ENCODE data around the gene ADGRV1.

The ADGRV1 gene

GRCh38 chr5:91118354-91118753 is 559.8 kb downstream of the ADGRV1 start:
- no peaks in the 10 kb centered on the region for H3K9me3 Mint-ChIP-seq
- H3K27me3 Mint-ChIP-seq = no peaks in the 10 kb centered on the region
- H3K4me3 Mint-ChIP-seq = no peak overlapping the region
- no peak overlapping the region for H3K27ac Mint-ChIP-seq
- DNase-seq (no peak), ATAC-seq (no peak)
- H3K4me1 Mint-ChIP-seq = peaks cover 6% of the 10 kb centered on the region

DNA sequence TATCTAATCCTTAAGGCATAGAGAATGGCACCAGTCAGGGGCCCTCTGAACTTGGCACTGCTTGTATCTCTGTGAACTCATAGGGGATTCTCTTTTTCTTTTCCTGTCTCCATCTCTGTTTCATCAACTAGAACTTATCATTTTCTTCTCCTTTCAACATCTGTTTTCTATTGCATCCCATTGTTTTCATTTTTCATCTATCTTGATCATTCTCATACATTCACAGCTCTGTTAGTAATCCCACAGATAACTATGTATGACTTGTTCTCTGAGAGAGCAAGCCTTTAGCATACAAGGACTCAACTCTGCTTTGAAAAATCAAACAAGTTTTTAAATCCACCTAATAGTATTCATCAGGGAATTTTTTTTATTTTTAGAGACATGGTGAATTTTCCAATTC is 560.2 kb downstream of the ADGRV1 start:
- DNase-seq (no peak), ATAC-seq (no peak)
- Mint-ChIP-seq H3K4me1 (peaks cover 6% of the 10 kb centered on the region), H3K27ac (no peak overlapping the region), H3K9me3 (no peaks in the 10 kb centered on the region), H3K4me3 (no peak overlapping the region), H3K27me3 (no peaks in the 10 kb centered on the region)

- DNase-seq = no peak
- no peak overlapping the region for H3K4me3 Mint-ChIP-seq
Observed at GRCh38 chr5:91119217-91119616, 560.6 kb downstream of the ADGRV1 start.

DNA sequence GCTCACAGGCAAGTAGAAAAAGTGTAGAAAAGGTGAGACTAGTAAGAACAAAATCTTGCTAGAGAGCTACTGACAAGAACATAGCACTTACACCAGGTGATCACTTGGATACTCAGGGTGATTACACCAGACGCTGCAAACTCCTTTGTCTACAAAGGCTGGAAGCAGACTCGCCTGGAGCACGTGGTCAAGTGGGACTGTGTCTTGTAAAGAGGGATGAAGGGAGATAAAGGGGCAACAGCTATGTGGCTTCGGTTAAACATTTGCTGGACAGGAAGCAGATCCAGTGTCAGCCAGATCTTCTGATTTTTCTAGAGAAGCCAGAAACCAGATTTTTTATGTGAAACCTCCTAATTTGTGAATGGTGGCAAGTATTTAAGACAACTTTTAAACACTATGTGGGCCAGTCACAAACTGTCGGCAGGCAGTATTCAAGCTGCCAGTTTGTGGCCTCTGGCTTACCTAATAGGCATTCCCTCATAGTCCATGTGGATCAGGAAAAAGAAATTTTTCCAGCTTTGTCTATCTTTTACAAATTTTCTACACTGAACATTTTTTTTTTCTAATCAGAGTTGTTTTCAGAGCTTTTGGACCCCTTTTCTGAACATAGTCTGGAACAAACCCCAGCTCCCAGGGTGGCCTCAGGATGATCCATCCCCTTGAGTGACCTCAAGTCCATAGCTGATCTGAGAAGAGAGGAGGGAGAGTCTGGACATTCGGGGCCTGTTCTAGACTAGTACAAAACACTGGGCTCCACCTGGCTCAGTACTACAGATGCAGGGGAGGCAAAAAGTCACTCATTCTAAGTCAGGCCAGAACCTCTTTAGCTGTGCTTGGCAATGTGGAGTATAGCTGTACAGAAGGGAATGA is 561.6 kb downstream of the ADGRV1 start:
- H3K4me1 Mint-ChIP-seq = no peaks in the 10 kb centered on the region
- no peak for DNase-seq
- no peak for ATAC-seq
- H3K9me3 Mint-ChIP-seq = no peaks in the 10 kb centered on the region
- H3K27ac Mint-ChIP-seq = no peak overlapping the region
- no peak overlapping the region for H3K4me3 Mint-ChIP-seq
- H3K27me3 Mint-ChIP-seq = no peaks in the 10 kb centered on the region

More at GRCh38 chr5:91119217-91119616, 560.6 kb downstream of the ADGRV1 start:
- no peak overlapping the region for H3K27ac Mint-ChIP-seq
- H3K9me3 Mint-ChIP-seq = no peaks in the 10 kb centered on the region
- H3K4me1 Mint-ChIP-seq = peaks cover 6% of the 10 kb centered on the region
- H3K27me3 Mint-ChIP-seq = no peaks in the 10 kb centered on the region
- ATAC-seq = no peak

- no peak for ATAC-seq
- no peaks in the 10 kb centered on the region for H3K9me3 Mint-ChIP-seq
- H3K4me3 Mint-ChIP-seq = no peak overlapping the region
Observed at GRCh38 chr5:91121347-91121993, 562.9 kb downstream of the ADGRV1 start.

DNA sequence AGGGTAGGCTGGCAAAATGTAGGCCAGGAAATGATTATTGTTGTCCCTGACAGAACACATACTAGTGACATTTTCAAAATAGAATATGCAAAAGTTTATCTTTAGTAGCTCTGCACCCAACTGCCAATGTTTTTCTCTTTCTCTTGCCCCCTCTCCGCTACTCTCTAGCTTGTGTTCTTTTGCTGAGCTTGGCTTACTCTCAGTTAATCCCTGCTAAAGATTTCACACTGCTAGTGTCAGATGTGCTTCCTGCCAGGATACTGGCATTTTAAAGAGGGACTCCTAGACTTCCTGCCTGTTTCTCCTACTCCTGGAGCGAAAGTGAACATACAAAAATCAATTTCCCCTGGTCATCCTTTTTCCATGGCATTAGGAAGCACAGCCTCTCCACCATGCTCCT is 564.1 kb downstream of the ADGRV1 start:
- H3K4me1 Mint-ChIP-seq = no peaks in the 10 kb centered on the region
- H3K4me3 Mint-ChIP-seq = no peak overlapping the region
- no peaks in the 10 kb centered on the region for H3K27me3 Mint-ChIP-seq
- H3K9me3 Mint-ChIP-seq = no peaks in the 10 kb centered on the region
- no peak overlapping the region for H3K27ac Mint-ChIP-seq
- ATAC-seq (no peak), DNase-seq (no peak)

More at GRCh38 chr5:91121347-91121993, 562.9 kb downstream of the ADGRV1 start:
- DNase-seq = no peak
- Mint-ChIP-seq H3K27me3 (no peaks in the 10 kb centered on the region), H3K4me1 (no peaks in the 10 kb centered on the region), H3K27ac (no peak overlapping the region)

DNA sequence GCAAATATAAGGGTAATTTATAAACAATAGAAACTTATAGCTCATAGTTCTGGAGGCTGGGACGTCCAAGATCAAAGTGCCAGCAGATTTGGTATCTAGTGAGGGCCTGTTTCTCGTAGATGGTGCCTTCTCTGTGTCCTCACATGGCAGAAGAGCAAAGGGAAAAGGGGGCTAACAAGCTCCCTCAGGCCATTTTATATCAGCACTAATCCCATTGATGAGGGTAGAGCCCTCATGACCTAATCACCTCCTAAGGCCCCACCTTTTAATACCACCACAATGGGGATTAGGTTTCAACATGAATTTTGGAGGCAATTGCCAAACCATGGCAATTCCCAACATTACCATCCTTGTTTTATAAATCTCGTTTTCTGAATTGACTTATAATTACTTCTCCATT is 564.7 kb downstream of the ADGRV1 start:
- no peaks in the 10 kb centered on the region for H3K4me1 Mint-ChIP-seq
- H3K27me3 Mint-ChIP-seq = no peaks in the 10 kb centered on the region
- no peak overlapping the region for H3K4me3 Mint-ChIP-seq
- ATAC-seq (no peak), DNase-seq (no peak)
- H3K9me3 Mint-ChIP-seq = no peaks in the 10 kb centered on the region
- H3K27ac Mint-ChIP-seq = no peak overlapping the region

GRCh38 chr5:91123901-91124300 is 565.3 kb downstream of the ADGRV1 start:
- H3K4me3 Mint-ChIP-seq = no peak overlapping the region
- no peaks in the 10 kb centered on the region for H3K27me3 Mint-ChIP-seq
- no peaks in the 10 kb centered on the region for H3K4me1 Mint-ChIP-seq
- no peaks in the 10 kb centered on the region for H3K9me3 Mint-ChIP-seq
- no peak overlapping the region for H3K27ac Mint-ChIP-seq
- no peak for ATAC-seq
- no peak for DNase-seq

GRCh38 chr5:91125916-91126315 is 567.3 kb downstream of the ADGRV1 start:
- no peaks in the 10 kb centered on the region for H3K9me3 Mint-ChIP-seq
- DNase-seq = no peak

GRCh38 chr5:91126448-91126847 is 567.9 kb downstream of the ADGRV1 start:
- Mint-ChIP-seq H3K27me3 (peaks cover 9% of the 10 kb centered on the region), H3K4me1 (no peaks in the 10 kb centered on the region), H3K27ac (no peak overlapping the region), H3K4me3 (no peak overlapping the region), H3K9me3 (no peaks in the 10 kb centered on the region)
- DNase-seq = no peak
- no peak for ATAC-seq

More at GRCh38 chr5:91125916-91126315, 567.3 kb downstream of the ADGRV1 start:
- no peak overlapping the region for H3K4me3 Mint-ChIP-seq
- no peak for ATAC-seq
- peaks cover 3% of the 10 kb centered on the region for H3K27me3 Mint-ChIP-seq
- no peak overlapping the region for H3K27ac Mint-ChIP-seq
- H3K4me1 Mint-ChIP-seq = no peaks in the 10 kb centered on the region

DNA sequence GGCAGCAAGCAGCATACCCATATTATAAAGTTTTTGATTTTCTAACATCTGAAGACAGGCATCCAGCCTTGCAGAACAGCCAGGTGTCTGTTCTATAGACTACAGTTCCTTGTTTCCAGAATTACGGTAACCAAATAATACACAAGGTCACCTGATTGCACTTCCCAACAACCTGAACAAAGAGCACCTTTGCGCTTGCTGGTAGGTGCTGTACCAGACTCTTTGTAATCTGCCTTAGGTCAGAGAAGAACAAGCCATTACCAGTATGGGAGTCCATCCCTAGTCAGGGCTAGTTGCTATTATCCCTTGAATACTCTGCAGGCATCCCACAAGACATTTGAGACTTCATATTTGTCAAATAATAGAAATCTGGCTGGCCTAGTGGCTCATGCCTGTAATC is 568.3 kb downstream of the ADGRV1 start:
- no peak overlapping the region for H3K27ac Mint-ChIP-seq
- peaks cover 13% of the 10 kb centered on the region for H3K27me3 Mint-ChIP-seq
- no peak for ATAC-seq
- H3K9me3 Mint-ChIP-seq = no peaks in the 10 kb centered on the region
- no peaks in the 10 kb centered on the region for H3K4me1 Mint-ChIP-seq
- H3K4me3 Mint-ChIP-seq = no peak overlapping the region
- DNase-seq = no peak

- no peaks in the 10 kb centered on the region for H3K4me1 Mint-ChIP-seq
- peaks cover 13% of the 10 kb centered on the region for H3K27me3 Mint-ChIP-seq
- DNase-seq = no peak
- H3K27ac Mint-ChIP-seq = no peak overlapping the region
- no peaks in the 10 kb centered on the region for H3K9me3 Mint-ChIP-seq
- H3K4me3 Mint-ChIP-seq = no peak overlapping the region
- no peak for ATAC-seq
Observed at GRCh38 chr5:91127456-91128081, 569.0 kb downstream of the ADGRV1 start.

DNA sequence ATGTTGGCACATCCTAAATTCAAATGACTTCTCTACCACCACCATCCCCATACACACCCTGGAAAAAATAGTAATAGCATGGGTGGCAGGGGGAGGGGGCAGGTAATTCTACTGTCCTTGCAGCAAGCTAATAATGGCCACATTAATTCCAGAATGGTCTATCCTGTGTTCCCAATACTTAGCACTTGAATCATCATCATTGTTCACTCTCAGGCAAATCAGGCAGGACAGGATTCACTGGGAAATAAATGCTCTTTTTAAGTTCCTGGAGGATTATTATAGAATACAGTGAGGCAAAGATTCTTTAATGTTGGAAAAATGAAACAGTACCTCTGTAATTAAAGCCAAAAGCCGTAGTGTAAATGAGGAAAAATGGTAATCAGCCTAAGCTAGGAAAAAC is 570.0 kb downstream of the ADGRV1 start:
- Mint-ChIP-seq H3K4me3 (no peak overlapping the region), H3K27me3 (peaks cover 13% of the 10 kb centered on the region), H3K27ac (no peak overlapping the region), H3K4me1 (no peaks in the 10 kb centered on the region), H3K9me3 (no peaks in the 10 kb centered on the region)
- no peak for DNase-seq
- no peak for ATAC-seq

DNA sequence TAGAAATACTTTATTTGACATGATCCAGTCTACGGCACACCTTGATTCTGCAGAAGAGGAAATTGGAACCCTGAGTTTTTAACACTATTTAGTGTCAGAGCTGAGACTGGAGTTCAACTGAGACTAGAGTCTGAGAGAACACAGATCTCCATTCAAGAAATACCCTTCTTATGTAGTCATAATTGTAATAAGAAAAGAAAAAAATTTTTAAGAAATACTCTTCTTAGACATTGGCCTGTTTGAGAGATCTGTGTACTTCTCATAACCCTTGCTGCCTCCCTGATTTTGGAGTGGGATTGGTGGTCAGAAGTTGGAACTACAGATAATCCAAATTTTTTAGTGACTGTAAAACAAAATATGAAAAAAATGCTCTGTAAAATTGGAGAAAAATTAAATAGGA is 571.2 kb downstream of the ADGRV1 start:
- no peaks in the 10 kb centered on the region for H3K9me3 Mint-ChIP-seq

GRCh38 chr5:91130759-91131158 is 572.2 kb downstream of the ADGRV1 start:
- peaks cover 19% of the 10 kb centered on the region for H3K27me3 Mint-ChIP-seq
- ATAC-seq = no peak
- DNase-seq = no peak
- H3K27ac Mint-ChIP-seq = no peak overlapping the region
- H3K9me3 Mint-ChIP-seq = no peaks in the 10 kb centered on the region
- no peak overlapping the region for H3K4me3 Mint-ChIP-seq
- peaks cover 4% of the 10 kb centered on the region for H3K4me1 Mint-ChIP-seq

More for the DNA sequence above, 571.2 kb downstream of the ADGRV1 start:
- no peak for ATAC-seq
- Mint-ChIP-seq H3K27me3 (peaks cover 13% of the 10 kb centered on the region), H3K4me3 (no peak overlapping the region), H3K27ac (no peak overlapping the region), H3K4me1 (no peaks in the 10 kb centered on the region)
- no peak for DNase-seq

- Mint-ChIP-seq H3K4me3 (no peak overlapping the region), H3K4me1 (peaks cover 7% of the 10 kb centered on the region), H3K27me3 (peaks cover 22% of the 10 kb centered on the region), H3K27ac (no peak overlapping the region), H3K9me3 (no peaks in the 10 kb centered on the region)
- DNase-seq = no peak
- no peak for ATAC-seq
Observed at GRCh38 chr5:91132550-91132949, 574.0 kb downstream of the ADGRV1 start.
